HG03280 (cell line): ENCODE measurements around the gene DOK5.

Source experiments
- ATAC-seq: cut with Tn5 transposase; IDR thresholded peaks from one replicate; pipeline ENCODE4 v1.9.1; 2021; ENCODE audit warnings: mild to moderate bottlenecking, moderate library complexity; ENCODE audit not compliant: unreplicated experiment

Gene DOK5

DNA sequence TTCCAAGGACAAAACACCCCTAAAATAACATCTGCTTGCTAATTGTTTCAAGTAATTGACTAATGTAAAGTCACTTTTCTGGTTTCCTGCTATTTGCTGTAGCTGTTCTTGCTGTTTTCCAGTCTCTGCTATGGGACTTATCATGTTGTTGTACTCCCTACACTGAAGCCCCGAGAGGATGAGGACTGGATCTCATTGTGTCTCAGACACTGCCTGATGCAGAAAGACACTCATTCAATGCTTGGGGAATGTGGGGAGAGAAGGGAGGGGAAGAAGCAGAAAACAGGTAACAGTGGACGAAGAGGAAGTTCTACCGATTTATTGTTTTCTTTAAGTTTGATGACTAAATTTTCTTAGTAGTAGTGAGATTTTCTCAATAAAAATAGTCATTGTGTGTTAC is 79.8 kb downstream of the DOK5 start:
- ATAC-seq = no peak

DNA sequence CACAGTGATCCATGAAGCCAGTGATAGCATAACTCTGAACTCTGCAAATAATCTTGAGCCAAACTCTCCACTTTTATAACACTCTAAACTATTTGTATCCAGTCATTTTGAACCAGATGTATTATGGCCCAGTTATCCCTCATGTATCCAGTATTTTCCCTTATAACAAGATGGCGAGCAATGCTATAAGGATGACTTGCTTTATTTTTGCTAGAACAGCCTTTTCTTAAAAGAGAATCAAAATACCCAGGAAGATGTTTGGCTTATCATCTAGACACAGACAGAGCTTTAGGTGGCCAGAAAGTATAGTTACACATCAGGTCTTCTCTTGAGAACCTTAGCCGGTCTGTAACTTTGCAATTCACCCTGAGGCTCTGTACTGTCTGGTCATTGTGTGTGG is 81.0 kb downstream of the DOK5 start:
- no peak for ATAC-seq

DNA sequence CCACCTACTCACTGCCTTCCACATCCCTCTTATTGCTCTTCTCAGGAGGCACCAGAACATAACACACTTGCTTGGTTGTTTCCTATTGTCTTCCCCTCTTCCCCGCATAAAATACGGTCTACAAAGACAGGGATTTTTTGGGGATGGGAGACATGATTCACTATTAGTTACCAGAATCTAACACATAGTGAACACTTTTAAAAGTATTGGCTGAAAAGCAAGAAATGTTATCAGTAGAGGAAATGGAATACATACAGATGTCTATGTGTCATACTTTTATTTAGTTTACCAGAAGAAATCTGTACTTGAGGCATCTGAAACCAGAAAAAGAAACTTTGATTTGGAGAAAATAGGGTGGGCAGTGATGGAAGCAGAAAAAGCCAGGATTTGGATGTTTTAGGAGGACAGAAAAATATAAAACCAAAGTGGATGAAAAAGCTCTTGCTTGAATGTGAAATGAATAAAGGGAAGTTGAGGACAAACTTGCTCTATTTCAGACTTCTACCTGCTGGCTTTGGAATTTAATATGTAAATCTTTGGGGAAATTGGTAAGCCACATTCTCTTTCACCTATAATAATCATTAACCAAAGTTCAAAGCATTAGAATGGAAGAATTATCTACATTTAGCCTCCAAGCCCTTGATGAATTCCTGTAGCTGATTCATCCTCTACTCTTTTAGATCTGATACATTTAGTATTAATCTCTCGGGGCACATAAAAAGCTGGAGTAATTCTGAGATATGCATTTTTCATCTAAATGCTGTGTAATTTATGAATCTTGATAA is 82.6 kb downstream of the DOK5 start:
- ATAC-seq = no peak

- ATAC-seq = no peak
Observed at GRCh38 chr20:54559890-54560289, 84.5 kb downstream of the DOK5 start.

- no peak for ATAC-seq
Observed at GRCh38 chr20:54560357-54560756, 85.0 kb downstream of the DOK5 start.

GRCh38 chr20:54565255-54565654 is 89.9 kb downstream of the DOK5 start:
- no peak for ATAC-seq

DNA sequence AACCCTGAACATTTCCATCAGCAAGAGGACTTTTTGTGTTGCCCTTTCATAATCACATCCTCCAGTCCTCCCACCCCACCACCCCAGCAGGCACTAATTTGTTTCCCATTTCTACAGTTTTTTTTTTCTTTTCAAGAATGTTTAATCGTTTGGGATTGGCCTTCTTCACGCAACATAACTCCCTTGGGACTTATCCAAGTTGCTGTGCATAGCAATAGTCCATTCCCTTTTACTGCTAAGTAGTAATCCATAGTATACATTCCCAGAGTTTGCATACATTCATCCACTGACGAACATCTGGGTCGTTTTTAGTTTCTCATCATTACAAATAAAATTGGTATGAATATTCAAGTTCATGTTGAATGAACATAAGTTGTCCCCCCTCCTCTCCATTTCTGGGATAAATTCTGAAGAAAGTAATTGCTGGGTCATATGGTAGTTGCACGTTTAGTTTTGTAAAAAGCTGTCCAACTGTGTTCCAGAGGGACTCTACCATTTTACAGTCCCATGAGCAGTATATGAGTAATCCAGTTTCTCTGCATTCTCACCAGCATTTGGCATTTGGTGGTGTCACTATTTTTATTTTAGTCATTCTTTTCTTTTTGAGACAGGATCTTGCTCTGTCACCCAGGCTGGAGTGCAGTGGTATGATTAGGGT is 90.8 kb downstream of the DOK5 start:
- ATAC-seq = no peak

DNA sequence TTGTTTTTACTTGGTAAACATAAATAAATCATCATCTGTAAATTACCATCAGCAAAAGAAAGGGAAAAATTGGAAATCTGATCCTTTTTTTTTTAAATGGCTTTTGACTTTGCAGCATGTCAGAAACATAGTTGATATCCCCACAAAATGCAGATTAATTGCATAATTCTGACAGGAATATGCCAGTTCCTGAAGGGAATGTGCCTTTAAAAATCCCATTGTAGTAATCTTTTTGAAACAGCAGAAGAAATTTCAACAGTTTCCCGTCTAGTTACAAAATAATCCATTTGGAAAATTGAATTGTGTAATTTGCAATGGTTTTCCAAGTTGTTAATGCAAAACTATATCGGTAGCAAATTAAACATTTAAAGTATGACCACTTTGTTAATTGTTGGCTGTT is 95.2 kb downstream of the DOK5 start:
- no peak for ATAC-seq

DNA sequence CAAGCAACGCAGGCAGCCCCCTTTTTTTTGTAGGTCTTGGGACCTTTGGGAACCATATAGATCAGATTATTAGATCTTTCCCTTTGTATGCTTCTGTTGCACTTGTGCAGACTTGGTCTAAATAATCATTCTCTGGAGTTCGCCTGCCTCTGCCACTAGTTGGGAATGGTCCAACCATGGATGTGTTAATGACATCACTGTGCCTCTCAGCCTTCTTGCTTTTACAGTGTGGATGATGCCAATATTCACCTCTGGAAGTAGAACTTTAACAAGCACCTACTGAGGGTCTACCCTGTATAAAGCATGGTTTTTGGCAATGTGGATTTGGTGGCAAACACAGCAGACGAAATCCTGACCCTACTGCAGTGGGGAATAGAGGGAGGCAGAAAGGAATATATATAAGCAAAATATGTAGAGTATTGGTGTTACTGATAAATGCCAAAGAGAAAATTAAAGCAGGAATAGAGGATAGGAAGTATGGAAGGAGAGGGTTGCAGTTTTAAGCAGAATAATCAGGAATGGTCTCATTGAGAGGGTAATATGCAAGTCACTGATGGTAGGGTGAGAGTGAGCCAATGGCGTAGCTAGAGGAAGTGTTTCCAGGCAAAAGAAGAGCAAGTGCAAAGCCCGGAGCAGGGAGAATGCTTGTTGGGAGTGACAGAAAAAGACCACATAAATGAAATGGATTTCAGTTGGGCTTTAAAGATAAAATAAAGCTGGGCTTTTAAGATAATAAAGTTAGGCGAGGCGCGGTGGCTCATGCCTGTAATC is 97.5 kb downstream of the DOK5 start:
- ATAC-seq = no peak

GRCh38 chr20:54573838-54574237 is 98.4 kb downstream of the DOK5 start:
- no peak for ATAC-seq

GRCh38 chr20:54576518-54576917 is 101.1 kb downstream of the DOK5 start:
- no peak for ATAC-seq

DNA sequence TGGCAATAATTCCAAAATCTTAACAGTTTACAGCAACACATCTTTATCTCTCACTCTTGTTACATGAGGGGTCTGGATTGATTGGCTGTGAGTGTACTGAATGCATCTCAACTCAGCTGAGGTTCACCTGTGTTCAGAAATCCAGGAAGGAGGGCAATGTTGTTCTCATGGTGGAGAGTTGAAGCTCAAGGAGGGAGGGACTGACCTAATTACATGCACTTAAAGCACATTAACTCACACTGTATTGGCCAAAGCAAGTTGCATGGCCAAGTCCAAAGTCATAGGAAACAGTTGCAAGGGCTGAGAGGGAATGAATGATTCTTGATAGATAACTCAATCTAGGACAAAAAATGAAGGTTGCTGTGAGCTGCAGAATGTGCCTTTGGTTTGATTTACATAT is 102.2 kb downstream of the DOK5 start:
- ATAC-seq = no peak

DNA sequence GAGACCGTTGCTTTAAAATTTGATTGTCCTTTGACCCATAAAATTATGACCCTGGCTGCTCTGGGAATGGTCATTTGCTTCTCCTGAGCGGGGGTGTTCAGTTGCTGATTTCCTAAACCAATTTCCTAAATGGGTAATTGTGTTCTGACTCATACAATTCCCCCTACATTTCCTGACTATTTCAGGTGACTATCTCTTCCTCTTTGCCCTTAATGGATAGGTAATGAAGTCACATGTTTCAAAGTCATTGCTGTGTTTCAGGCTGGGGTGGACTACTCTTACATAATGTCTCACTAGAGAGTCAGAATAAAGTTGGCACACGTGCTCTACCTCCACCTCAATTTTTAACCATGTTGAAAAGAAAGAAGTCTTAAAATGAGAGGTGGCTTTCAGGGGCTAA is 109.8 kb downstream of the DOK5 start:
- ATAC-seq = no peak

- no peak for ATAC-seq
Observed at GRCh38 chr20:54587408-54587807, 112.0 kb downstream of the DOK5 start.

DNA sequence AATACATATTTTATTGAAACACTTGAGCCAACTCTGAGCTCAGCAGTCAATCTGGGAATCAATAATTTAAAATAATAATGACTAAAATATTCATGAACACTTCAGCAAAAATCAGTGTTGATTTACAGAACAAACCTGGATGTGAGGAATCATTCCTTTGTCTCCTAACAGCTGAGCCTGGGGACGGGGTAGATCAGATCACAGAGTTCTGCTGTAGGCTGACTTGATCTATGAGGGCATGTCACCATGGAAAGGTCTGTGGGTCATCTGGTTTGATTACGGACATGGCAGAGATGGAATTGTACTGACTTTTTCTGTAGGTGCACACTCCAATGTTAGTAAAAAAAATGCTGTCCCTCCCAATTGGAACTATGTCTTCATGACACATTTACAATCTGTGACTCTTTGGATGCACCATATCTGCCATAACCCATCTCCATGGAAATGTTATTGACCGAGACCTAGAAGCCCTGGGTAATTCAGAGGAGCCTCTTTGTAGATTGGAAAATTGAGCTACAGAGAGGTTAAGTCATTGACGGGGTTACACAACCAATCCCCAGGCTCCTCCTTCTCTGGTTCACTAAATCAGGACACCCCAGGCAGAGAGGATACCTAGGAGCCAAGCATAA is 114.1 kb downstream of the DOK5 start:
- ATAC-seq = no peak

DNA sequence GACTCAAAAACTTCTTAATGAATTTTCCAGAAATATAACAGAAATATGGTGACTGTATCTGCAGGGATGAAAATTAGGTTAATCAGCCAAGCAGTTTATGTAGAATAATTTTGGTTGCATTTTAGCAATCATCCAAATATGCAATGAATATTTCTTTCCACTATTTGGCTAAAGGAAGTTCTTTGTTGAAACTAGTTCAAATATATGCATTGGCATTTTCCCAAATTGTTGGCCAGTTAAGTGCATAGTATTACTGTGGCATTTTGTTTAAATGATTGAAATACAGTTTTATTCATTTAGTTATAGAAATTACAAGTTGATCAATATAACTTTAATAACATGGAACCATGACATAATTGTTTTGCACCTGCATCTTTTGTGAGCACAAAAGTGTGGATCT is 115.5 kb downstream of the DOK5 start:
- ATAC-seq = no peak

- no peak for ATAC-seq
Observed at GRCh38 chr20:54596651-54597050, 121.3 kb downstream of the DOK5 start.

GRCh38 chr20:54598352-54598751 is 123.0 kb downstream of the DOK5 start:
- ATAC-seq = no peak

DNA sequence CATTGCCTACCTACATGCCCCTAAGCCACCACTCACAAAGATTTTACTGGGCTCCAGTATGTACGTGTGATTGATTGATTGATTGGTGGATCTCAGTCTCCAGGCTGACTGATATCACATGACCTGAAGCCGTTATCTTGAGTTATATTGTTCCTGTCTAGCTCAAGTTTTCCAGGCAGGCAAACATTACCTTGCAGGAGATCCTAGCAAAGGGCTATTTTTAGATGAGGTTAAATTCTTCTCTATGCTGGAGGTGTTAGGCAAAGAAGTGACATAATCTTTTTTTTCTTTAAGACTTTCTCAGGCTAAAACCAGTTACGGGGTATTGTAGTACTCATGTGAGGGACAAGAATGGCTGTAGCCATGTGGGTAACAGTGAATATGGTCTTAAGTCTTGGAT is 125.2 kb downstream of the DOK5 start:
- ATAC-seq = no peak

DNA sequence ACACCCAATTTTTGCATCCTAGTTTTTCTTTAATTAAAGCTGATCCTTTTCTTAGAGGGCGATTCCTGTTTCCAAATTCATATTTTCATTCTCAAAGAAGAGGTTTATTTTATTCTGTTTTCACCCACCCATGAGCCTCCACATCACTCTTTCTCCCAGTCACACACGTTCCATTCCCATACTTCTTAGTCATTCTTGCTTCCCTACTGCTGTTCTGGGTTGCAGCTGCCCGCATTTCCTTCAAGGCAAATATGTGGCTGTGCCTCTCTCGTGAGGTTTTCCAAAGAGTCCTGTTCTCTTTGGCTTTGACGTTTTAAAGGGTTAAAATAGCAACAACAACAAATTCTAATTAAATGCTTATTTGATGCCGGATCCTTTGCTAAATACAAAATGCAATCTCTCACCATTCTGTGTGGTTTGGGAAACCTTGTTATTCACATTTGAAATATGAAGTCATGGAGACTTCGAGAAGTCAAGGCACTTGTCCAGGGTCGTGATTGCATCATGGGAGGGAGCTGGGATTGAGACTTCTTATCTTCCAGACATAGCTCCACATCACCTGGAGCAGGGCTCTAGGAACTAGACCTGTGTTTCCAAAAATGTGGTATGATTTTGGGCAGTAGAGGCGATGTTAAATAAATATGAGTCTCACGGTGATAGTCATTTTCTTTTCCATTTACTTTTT is 126.6 kb downstream of the DOK5 start:
- no peak for ATAC-seq

DNA sequence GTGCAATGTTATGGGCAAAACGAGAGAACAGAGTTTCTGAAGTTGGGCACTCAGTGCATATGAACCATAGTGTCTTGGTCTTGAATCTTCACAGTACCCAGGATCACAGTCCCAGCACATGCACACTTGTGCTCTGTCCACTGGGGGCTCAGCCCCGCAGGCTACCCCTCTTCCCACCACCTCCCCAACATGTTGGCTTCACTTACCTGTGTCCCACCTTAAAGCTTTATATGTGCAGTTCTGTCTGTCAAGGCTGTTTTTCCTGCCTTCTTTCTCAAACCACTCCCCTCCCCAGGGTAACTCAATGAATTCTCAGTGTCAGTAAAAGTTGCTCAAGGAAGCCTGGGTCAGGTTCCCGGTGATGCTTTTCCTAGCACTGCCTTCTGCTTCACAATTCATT is 129.9 kb downstream of the DOK5 start:
- no peak for ATAC-seq
